GM12873 (cell line): ENCODE data around the gene GMCL2.

Experiments
- CTCF ChIP-seq: IDR thresholded peaks from 2 replicates; pipeline ENCODE4 v1.5.1; 2012; ENCODE audit warnings: low read depth, mild to moderate bottlenecking, moderate library complexity, low read length, control low read depth; ENCODE audit not compliant: insufficient read depth; ENCODE audit errors: missing control alignments

GMCL2 gene

GRCh38 chr5:178163772-178164735 is 23.1 kb downstream of the GMCL2 start:
- TF ChIP-seq CTCF: peak; percentile 100

GRCh38 chr5:178162481-178162880 is 24.7 kb downstream of the GMCL2 start:
- TF ChIP-seq CTCF: no peak

GRCh38 chr5:178160176-178160575 is 27.0 kb downstream of the GMCL2 start:
- no peak for TF ChIP-seq CTCF

- TF ChIP-seq CTCF: no peak
These were observed 32.1 kb downstream of the GMCL2 start for GRCh38 chr5:178155065-178155464.

- TF ChIP-seq CTCF: no peak
These were observed 33.4 kb downstream of the GMCL2 start, which contains the start of gene NHP2 for GRCh38 chr5:178153530-178154340. NHP2 (minus strand) TSS chr5:178153885; CDS start chr5:178153817, 68 bp downstream.

- TF ChIP-seq CTCF: no peak
These were observed 34.4 kb downstream of the GMCL2 start for GRCh38 chr5:178152491-178153444.
